ENCODE results near the gene BRICD5.

The BRICD5 gene

GRCh38 chr16:2179107-2179501 is 31.6 kb downstream of the BRICD5 start:
- DNase-seq, result no peak

GRCh38 chr16:2178321-2179106 is 32.1 kb downstream of the BRICD5 start:
- peak; percentile 82 for DNase-seq

- no peak for DNase-seq
Observed at GRCh38 chr16:2177561-2177960, 33.1 kb downstream of the BRICD5 start.

- DNase-seq, result no peak
Observed at GRCh38 chr16:2177101-2177500, 33.6 kb downstream of the BRICD5 start.

- no peak for DNase-seq
Observed at GRCh38 chr16:2176047-2176446, 34.6 kb downstream of the BRICD5 start.

- no peak for DNase-seq
Observed at GRCh38 chr16:2175454-2175853, 35.2 kb downstream of the BRICD5 start.

GRCh38 chr16:2174396-2175131 is 36.1 kb downstream of the BRICD5 start:
- no peak for DNase-seq

GRCh38 chr16:2173916-2174315 is 36.7 kb downstream of the BRICD5 start:
- no peak for DNase-seq

GRCh38 chr16:2173366-2173765 is 37.3 kb downstream of the BRICD5 start:
- DNase-seq, result no peak

- DNase-seq, result no peak
Observed at GRCh38 chr16:2172688-2173335, 37.9 kb downstream of the BRICD5 start.

- no peak for DNase-seq
Observed at GRCh38 chr16:2171601-2172178, 39.0 kb downstream of the BRICD5 start.

- DNase-seq, result no peak
Observed at GRCh38 chr16:2170587-2171435, 39.9 kb downstream of the BRICD5 start.

- no peak for DNase-seq
Observed at GRCh38 chr16:2170080-2170479, 40.6 kb downstream of the BRICD5 start.

- DNase-seq, result no peak
Observed at GRCh38 chr16:2167068-2167638, 43.5 kb downstream of the BRICD5 start.

GRCh38 chr16:2166263-2167067 is 44.2 kb downstream of the BRICD5 start:
- DNase-seq, result no peak

- DNase-seq, result no peak
Observed at GRCh38 chr16:2165861-2166260, 44.8 kb downstream of the BRICD5 start.

- DNase-seq, result no peak
Observed at GRCh38 chr16:2163211-2163881, 47.3 kb downstream of the BRICD5 start.

- no peak for DNase-seq
Observed at GRCh38 chr16:2162676-2163118, 48.0 kb downstream of the BRICD5 start.

GRCh38 chr16:2161911-2162310 is 48.8 kb downstream of the BRICD5 start:
- no peak for DNase-seq

GRCh38 chr16:2160915-2161551 is 49.6 kb downstream of the BRICD5 start:
- no peak for DNase-seq

All from activated CD8-positive, alpha-beta memory T cell treated with anti-CD3 and anti-CD28 coated beads, Interleukin-2, amount 50 U/mL, for 48 hours (primary cell).